PFSK-1 (cell line): Measurements from ENCODE around the gene XYLT1.

Experiments
- FOXP2 ChIP-seq: optimal IDR thresholded peaks from 2 replicates; pipeline ENCODE3; 2011; ENCODE audit warnings: borderline replicate concordance, control low read depth, inconsistent platforms; ENCODE audit not compliant: insufficient read depth; ENCODE audit errors: extremely low read length, extremely low read depth
- POLR2AphosphoS5 ChIP-seq: IDR thresholded peaks from 2 replicates; pipeline ENCODE4 v1.6.1; 2012; ENCODE audit warnings: low read depth, mild to moderate bottlenecking, control low read depth, low read length, moderate library complexity
- SIN3A ChIP-seq: IDR thresholded peaks from 2 replicates; pipeline ENCODE4 v1.6.1; 2012; ENCODE audit warnings: mild to moderate bottlenecking, low read length, moderate library complexity, borderline replicate concordance; ENCODE audit not compliant: insufficient read depth
- TAF1 ChIP-seq: IDR thresholded peaks from 2 replicates; pipeline ENCODE4 v1.6.1; 2012; ENCODE audit warnings: low read length, control low read depth, borderline replicate concordance; ENCODE audit not compliant: insufficient read depth
- TF ChIP-seq, protein P1 (sequence below), 2 experiments: IDR thresholded peaks; 2 replicates each; pipeline versions ENCODE4 v1.6.1 to v1.8.0; 2011 to 2012; ENCODE audit warnings: low read depth in 2 of 2, low read length in 2 of 2, control low read depth in 1 of 2, inconsistent platforms in 1 of 2, mild to moderate bottlenecking in 1 of 2, moderate library complexity in 1 of 2; ENCODE audit not compliant: insufficient read depth in 1 of 2

XYLT1 gene

GRCh38 chr16:17336530-17336900 is 134.2 kb downstream of the XYLT1 start:
- TF ChIP-seq POLR2AphosphoS5 = no peak
- TF ChIP-seq, protein P1, sequence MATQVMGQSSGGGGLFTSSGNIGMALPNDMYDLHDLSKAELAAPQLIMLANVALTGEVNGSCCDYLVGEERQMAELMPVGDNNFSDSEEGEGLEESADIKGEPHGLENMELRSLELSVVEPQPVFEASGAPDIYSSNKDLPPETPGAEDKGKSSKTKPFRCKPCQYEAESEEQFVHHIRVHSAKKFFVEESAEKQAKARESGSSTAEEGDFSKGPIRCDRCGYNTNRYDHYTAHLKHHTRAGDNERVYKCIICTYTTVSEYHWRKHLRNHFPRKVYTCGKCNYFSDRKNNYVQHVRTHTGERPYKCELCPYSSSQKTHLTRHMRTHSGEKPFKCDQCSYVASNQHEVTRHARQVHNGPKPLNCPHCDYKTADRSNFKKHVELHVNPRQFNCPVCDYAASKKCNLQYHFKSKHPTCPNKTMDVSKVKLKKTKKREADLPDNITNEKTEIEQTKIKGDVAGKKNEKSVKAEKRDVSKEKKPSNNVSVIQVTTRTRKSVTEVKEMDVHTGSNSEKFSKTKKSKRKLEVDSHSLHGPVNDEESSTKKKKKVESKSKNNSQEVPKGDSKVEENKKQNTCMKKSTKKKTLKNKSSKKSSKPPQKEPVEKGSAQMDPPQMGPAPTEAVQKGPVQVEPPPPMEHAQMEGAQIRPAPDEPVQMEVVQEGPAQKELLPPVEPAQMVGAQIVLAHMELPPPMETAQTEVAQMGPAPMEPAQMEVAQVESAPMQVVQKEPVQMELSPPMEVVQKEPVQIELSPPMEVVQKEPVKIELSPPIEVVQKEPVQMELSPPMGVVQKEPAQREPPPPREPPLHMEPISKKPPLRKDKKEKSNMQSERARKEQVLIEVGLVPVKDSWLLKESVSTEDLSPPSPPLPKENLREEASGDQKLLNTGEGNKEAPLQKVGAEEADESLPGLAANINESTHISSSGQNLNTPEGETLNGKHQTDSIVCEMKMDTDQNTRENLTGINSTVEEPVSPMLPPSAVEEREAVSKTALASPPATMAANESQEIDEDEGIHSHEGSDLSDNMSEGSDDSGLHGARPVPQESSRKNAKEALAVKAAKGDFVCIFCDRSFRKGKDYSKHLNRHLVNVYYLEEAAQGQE (IDR thresholded peaks at IDR 0.05; ENCODE audit: insufficient read depth in 1 of 2, low read depth in 2 of 2, low read length in 2 of 2) = no peak
- TF ChIP-seq TAF1 = no peak
- TF ChIP-seq FOXP2 = no peak
- no peak for TF ChIP-seq SIN3A

DNA sequence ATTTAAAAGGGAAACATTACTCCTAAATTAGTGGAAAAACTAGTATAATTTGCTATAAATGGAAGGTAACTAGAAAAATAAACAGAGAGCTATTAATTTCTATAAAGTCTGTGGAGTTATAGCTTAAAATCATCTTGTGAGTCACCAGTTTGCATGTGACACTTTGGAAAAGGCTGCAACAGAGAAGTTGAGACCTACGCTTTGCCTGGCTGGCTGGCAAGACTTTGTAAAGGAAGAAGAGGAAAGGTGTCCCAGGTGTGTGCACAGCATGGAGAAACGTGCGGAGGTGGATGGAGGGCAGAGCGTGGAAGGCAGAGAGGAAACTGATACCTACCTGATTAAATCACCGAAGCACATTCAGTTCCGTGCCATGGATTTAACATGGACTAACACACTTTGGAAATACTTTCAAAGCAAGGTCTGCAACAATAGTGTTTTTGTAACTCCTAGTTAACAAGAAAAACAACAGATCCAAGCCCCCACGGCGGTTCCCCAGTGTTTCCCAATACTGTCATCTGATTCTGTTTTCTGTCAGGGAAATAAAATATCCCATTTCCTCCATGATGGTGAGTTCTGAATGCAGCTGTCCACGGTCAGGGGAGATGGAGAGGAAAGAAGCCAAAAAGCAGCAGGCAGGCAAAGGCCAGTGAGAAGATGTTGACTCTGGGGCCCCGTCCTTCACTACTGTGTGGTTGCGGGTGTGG is 134.8 kb downstream of the XYLT1 start:
- TF ChIP-seq POLR2AphosphoS5 = no peak
- TF ChIP-seq, protein P1 (IDR thresholded peaks at IDR 0.05; ENCODE audit: insufficient read depth in 1 of 2, low read depth in 2 of 2, low read length in 2 of 2) = peak; percentile 12 to 59; a peak in 2 of 4 replicates

GRCh38 chr16:17334096-17334495 is 136.7 kb downstream of the XYLT1 start:
- no peak for TF ChIP-seq TAF1
- no peak for TF ChIP-seq POLR2AphosphoS5
- TF ChIP-seq, protein P1 (IDR thresholded peaks at IDR 0.05; ENCODE audit: insufficient read depth in 1 of 2, low read depth in 2 of 2, low read length in 2 of 2) = no peak
- no peak for TF ChIP-seq FOXP2
- no peak for TF ChIP-seq SIN3A

DNA sequence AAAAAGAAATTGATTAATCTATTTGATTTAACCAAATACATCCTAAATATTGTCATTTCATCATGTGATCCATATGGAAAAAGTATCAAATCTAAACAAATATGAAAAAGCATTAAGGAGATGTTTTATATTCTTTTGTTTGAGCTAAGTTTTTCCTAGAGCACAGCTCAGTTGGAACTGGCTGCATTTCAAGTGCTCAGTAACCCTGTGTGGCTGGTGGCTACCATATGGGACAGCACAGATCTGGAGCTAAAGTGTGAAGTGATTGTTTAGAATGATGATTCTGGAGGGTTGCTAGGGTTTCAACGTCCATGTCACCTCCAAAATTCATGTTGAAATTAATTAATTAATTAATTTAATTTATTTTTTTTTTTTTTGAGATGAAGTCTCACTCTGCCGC is 137.5 kb downstream of the XYLT1 start:
- TF ChIP-seq TAF1 (no peak), FOXP2 (no peak), SIN3A (no peak), POLR2AphosphoS5 (no peak)
- TF ChIP-seq, protein P1 (IDR thresholded peaks at IDR 0.05; ENCODE audit: insufficient read depth in 1 of 2, low read depth in 2 of 2, low read length in 2 of 2) = no peak

GRCh38 chr16:17331991-17332390 is 138.8 kb downstream of the XYLT1 start:
- TF ChIP-seq SIN3A (no peak), TAF1 (no peak), POLR2AphosphoS5 (no peak), FOXP2 (no peak)
- TF ChIP-seq, protein P1 (IDR thresholded peaks at IDR 0.05; ENCODE audit: insufficient read depth in 1 of 2, low read depth in 2 of 2, low read length in 2 of 2) = no peak
